IMR-90 (cell line): ENCODE measurements around the gene NOS1. TPM values are rescaled to one million over a fixed set of nuclear protein-coding genes. Genes with fewer than 3 reads are reported as not detected.

ENCODE experiments used
- ATAC-seq: fragments of 200-7000 bp; cut with Tn5 transposase; 2 replicates; pipeline ENCODE4 v1.9.1; 2020; ENCODE audit warnings: low read depth, mild to moderate bottlenecking, moderate library complexity
- BruUV-seq: library from RNA; stranded (reverse); fragments of 400-500 nt; replicated peaks from 2 replicates; lab custom pipeline; 2021; lab: Mats Ljungman, UMichigan
- CTCF ChIA-PET: fragments of 300-600 bp; formaldehyde crosslinking; extraction: SDS; loops from one replicate; lab custom pipeline; 2021; ENCODE audit warnings: antibody characterized with exemption; lab: Yijun Ruan, JAX
- POLR2A ChIA-PET: fragments of 300-600 bp; sonication (Branson Sonifier 250); formaldehyde crosslinking; loops from one replicate; lab custom pipeline; 2022; ENCODE audit warnings: antibody characterized with exemption; ENCODE audit not compliant: unreplicated experiment; lab: Charles Lee
- DNase-seq: peaks from one replicate; pipeline ENCODE4 v3.0.0; 2013
- H2AFZ ChIP-seq: replicated peaks from 2 replicates; pipeline ENCODE3; 2013; ENCODE audit warnings: low read length, mild to moderate bottlenecking; ENCODE audit not compliant: poor library complexity
- H2AK5ac ChIP-seq: 2 replicates; pipeline ENCODE4 v1.6.1; 2013; ENCODE audit warnings: low read depth, low read length, inconsistent platforms
- H2AK9ac ChIP-seq: replicated peaks from 2 replicates; pipeline ENCODE3; 2013; ENCODE audit warnings: mild to moderate bottlenecking, low read depth, low read length, moderate library complexity; ENCODE audit not compliant: poor library complexity
- H2BK120ac ChIP-seq: 2 replicates; pipeline ENCODE4 v1.6.1; 2013; ENCODE audit warnings: low read depth, low read length, inconsistent platforms
- H2BK15ac ChIP-seq: 3 replicates; pipeline ENCODE4 v1.6.1; 2013; ENCODE audit warnings: low read depth, low read length, inconsistent platforms
- H2BK20ac ChIP-seq: 2 replicates; pipeline ENCODE4 v1.6.1; 2013; ENCODE audit warnings: low read depth, mild to moderate bottlenecking, inconsistent platforms, low read length, moderate library complexity
- H2BK5ac ChIP-seq: 2 replicates; pipeline ENCODE4 v1.6.1; 2013; ENCODE audit warnings: mild to moderate bottlenecking, low read depth, low read length, inconsistent platforms; ENCODE audit not compliant: poor library complexity, severe bottlenecking
- H3K14ac ChIP-seq: replicated peaks from 2 replicates; pipeline ENCODE4 v1.6.1; 2013; ENCODE audit warnings: low read depth, low read length, inconsistent platforms
- H3K18ac ChIP-seq: 2 replicates; pipeline ENCODE4 v1.6.1; 2013; ENCODE audit warnings: low read depth, low read length, control low read depth
- H3K23ac ChIP-seq: 2 replicates; pipeline ENCODE4 v1.6.1; 2013; ENCODE audit warnings: low read depth, low read length, inconsistent platforms
- H3K27ac ChIP-seq: 2 replicates; pipeline ENCODE4 v1.5.1; 2013; ENCODE audit warnings: mild to moderate bottlenecking, control low read depth, low read length; ENCODE audit not compliant: insufficient read depth
- H3K27me3 ChIP-seq: 2 replicates; pipeline ENCODE4 v1.6.1; 2013; ENCODE audit warnings: low read length; ENCODE audit not compliant: control insufficient read depth, insufficient read depth
- H3K36me3 ChIP-seq: 2 replicates; pipeline ENCODE4 v1.6.1; 2013; ENCODE audit warnings: low read length, mixed read lengths; ENCODE audit not compliant: control insufficient read depth, insufficient read depth
- H3K4ac ChIP-seq: 2 replicates; pipeline ENCODE4 v1.6.1; 2013; ENCODE audit warnings: low read depth, low read length, inconsistent platforms
- H3K4me1 ChIP-seq: 2 replicates; pipeline ENCODE4 v1.6.1; 2013; ENCODE audit warnings: low read length, mixed read lengths; ENCODE audit not compliant: control insufficient read depth, insufficient read depth
- H3K4me2 ChIP-seq: 2 replicates; pipeline ENCODE4 v1.6.1; 2013; ENCODE audit warnings: low read depth, mild to moderate bottlenecking, control low read depth, low read length, moderate library complexity
- H3K4me3 ChIP-seq: 2 replicates; pipeline ENCODE4 v1.5.1; 2013; ENCODE audit warnings: low read depth, mild to moderate bottlenecking, control low read depth, low read length, moderate library complexity; ENCODE audit not compliant: insufficient read depth
- H3K56ac ChIP-seq: 2 replicates; pipeline ENCODE4 v1.6.1; 2013; ENCODE audit warnings: low read length, inconsistent platforms; ENCODE audit not compliant: insufficient read depth; ENCODE audit errors: extremely low read depth
- H3K79me1 ChIP-seq, 2 experiments: 2 replicates each; pipeline ENCODE4 v1.6.1; 2013; ENCODE audit warnings: low read length in 2 of 2, inconsistent platforms in 1 of 2, low read depth in 1 of 2
- H3K9ac ChIP-seq: 2 replicates; pipeline ENCODE4 v1.6.1; 2013; ENCODE audit warnings: low read depth, low read length, control low read depth
- H3K9me1 ChIP-seq: 2 replicates; pipeline ENCODE4 v1.6.1; 2013; ENCODE audit warnings: low read length, inconsistent platforms; ENCODE audit not compliant: insufficient read depth
- H3K9me3 ChIP-seq: 2 replicates; pipeline ENCODE4 v1.6.1; 2013; ENCODE audit warnings: low read length; ENCODE audit not compliant: control insufficient read depth, insufficient read depth
- H4K20me1 ChIP-seq: 2 replicates; pipeline ENCODE4 v1.6.1; 2013; ENCODE audit warnings: low read length, inconsistent platforms; ENCODE audit not compliant: insufficient read depth
- H4K5ac ChIP-seq: 2 replicates; pipeline ENCODE4 v1.6.1; 2013; ENCODE audit warnings: mild to moderate bottlenecking, low read depth, low read length, control low read depth
- H4K8ac ChIP-seq, 2 experiments: 2 replicates each; pipeline ENCODE4 v1.6.1; 2013; ENCODE audit warnings: low read depth in 2 of 2, low read length in 2 of 2, control low read depth in 1 of 2, inconsistent platforms in 1 of 2
- H4K91ac ChIP-seq: 2 replicates; pipeline ENCODE4 v1.6.1; 2013; ENCODE audit warnings: low read depth, low read length, inconsistent platforms; ENCODE audit not compliant: insufficient read depth
- BHLHE40 ChIP-seq: fragments of 150-350 bp; IDR thresholded peaks from 2 replicates; pipeline ENCODE4 v1.6.1; 2016; ENCODE audit warnings: mild to moderate bottlenecking, low read depth, low read length
- CEBPB ChIP-seq: IDR thresholded peaks from 2 replicates; pipeline ENCODE4 v1.6.1; 2012; ENCODE audit warnings: low read depth, low read length, improper control_type of control experiment
- CHD1 ChIP-seq: IDR thresholded peaks from 2 replicates; pipeline ENCODE4 v1.6.1; 2012; ENCODE audit warnings: low read depth, low read length, improper control_type of control experiment
- FOS ChIP-seq: fragments of 150-350 bp; IDR thresholded peaks from 2 replicates; pipeline ENCODE4 v1.6.1; 2016; ENCODE audit warnings: low read depth, low read length
- MAZ ChIP-seq: IDR thresholded peaks from 2 replicates; pipeline ENCODE4 v1.6.1; 2012; ENCODE audit warnings: low read depth, mild to moderate bottlenecking, low read length, improper control_type of control experiment, moderate library complexity, borderline replicate concordance
- MXI1 ChIP-seq: IDR thresholded peaks from 2 replicates; pipeline ENCODE4 v1.6.1; 2012; ENCODE audit warnings: low read depth, mild to moderate bottlenecking, low read length, moderate library complexity, borderline replicate concordance
- POLR2A ChIP-seq: IDR thresholded peaks from 2 replicates; pipeline ENCODE4 v1.6.1; 2012; ENCODE audit warnings: mild to moderate bottlenecking, low read depth, low read length
- RAD21 ChIP-seq: IDR thresholded peaks from 2 replicates; pipeline ENCODE4 v1.6.1; 2012; ENCODE audit warnings: low read length, improper control_type of control experiment
- RCOR1 ChIP-seq: IDR thresholded peaks from 2 replicates; pipeline ENCODE4 v1.6.1; 2012; ENCODE audit warnings: mild to moderate bottlenecking, low read length, improper control_type of control experiment; ENCODE audit not compliant: insufficient replicate concordance
- RFX5 ChIP-seq: IDR thresholded peaks from 2 replicates; pipeline ENCODE4 v1.8.0; 2012; ENCODE audit warnings: low read depth, mild to moderate bottlenecking, low read length, moderate library complexity
- SMC3 ChIP-seq: fragments of 150-350 bp; IDR thresholded peaks from 2 replicates; pipeline ENCODE4 v1.6.1; 2016; ENCODE audit warnings: low read depth, mild to moderate bottlenecking, antibody characterized with exemption, low read length, moderate library complexity
- WGBS, 2 experiments: methylation state at CpG; one replicate each; pipeline versions ENCODE4 v1.1.5 to v1.1.7; 2013; ENCODE audit warnings: missing lambda C conversion rate in 2 of 2; ENCODE audit not compliant: insufficient read length in 1 of 2; ENCODE audit errors: extremely low coverage in 2 of 2; 5-methylcytosine and 5-hydroxymethylcytosine counted together
- dilution Hi-C: fragments of 300-500 bp; cut with HindIII; formaldehyde crosslinking; loops from one replicate; pipeline ENCODE4 v1.14.3; 2018; ENCODE audit warnings: low sequenced_read_pairs; ENCODE audit not compliant: unreplicated experiment
- in situ Hi-C: fragments of 300-500 bp; cut with MboI; formaldehyde crosslinking; loops from 3 replicates; pipeline ENCODE4 v1.14.3; 2019; ENCODE audit warnings: low sequenced_read_pairs, inconsistent platforms, mixed read lengths
- intact Hi-C: fragments of 100-400 bp; cut with micrococcal nuclease; formaldehyde crosslinking; loops from 2 replicates; pipeline ENCODE4 v1.10.0; 2022
- polyA plus RNA-seq, 3 experiments: library from polyadenylated mRNA; depleted of rRNA; stranded (reverse); fragments of >200 nt; gene quantifications; 2 replicates each; pipeline ENCODE4 v1.2.3, GENCODE V29; 2012; ENCODE audit warnings: low replicate concordance in 1 of 3
- total RNA-seq: library from RNA; depleted of rRNA; stranded (reverse); fragments of >200 nt; gene quantifications from 2 replicates; pipeline ENCODE4 v1.2.3, GENCODE V29; 2012
- TF ChIP-seq, protein P1 (sequence below): fragments of 150-350 bp; IDR thresholded peaks from 2 replicates; pipeline ENCODE4 v1.6.1; 2017; ENCODE audit warnings: mild to moderate bottlenecking, antibody characterized with exemption, low read length, low read depth
- TF ChIP-seq, protein P2 (sequence below): fragments of 150-350 bp; IDR thresholded peaks from 2 replicates; pipeline ENCODE4 v1.6.1; 2016; ENCODE audit warnings: low read depth, mild to moderate bottlenecking, low read length, moderate library complexity, borderline replicate concordance
- TF ChIP-seq, protein P3 (sequence below): conservative IDR thresholded peaks from 2 replicates; pipeline ENCODE4 v1.5.1; 2012; ENCODE audit warnings: mild to moderate bottlenecking, low read depth, low read length, improper control_type of control experiment

The NOS1 gene
- total and polyA plus RNA-seq, 2 of the 4 experiments (the other 2 are of a cell fraction) = 0.09 TPM; not detected in 1

DNA sequence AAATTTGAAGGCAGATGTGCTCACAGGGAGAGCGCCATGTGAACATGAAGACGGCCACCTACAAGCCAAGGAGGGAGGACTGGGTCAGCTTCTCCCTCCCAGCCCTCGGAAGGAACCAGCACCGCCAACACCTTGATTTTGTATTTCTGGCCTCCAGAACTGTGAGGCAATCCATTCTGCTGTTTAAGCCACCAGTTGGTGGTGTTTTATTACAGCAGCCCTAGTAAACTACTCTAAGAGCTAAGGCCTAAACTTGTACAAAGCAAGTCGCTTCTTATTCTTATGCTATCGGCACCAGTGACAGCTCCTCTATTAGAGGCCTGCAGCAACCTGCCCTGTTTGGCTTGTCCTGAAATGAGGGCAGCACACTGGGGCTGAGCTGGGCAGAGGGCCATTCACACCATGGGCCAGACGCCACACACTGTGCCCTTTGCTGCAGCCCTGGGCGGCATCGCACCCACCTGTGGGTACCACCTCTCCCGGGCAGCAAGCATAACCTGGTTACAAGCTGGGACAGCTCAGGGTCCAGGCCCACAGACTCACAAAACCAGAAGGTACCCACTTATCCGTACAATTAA, 62.7 kb downstream of the NOS1 start:
- Histone ChIP-seq H3K79me1 (no peaks in the 10 kb centered on the region), H3K56ac (no peak overlapping the region), H3K36me3 (no peaks in the 10 kb centered on the region), H2AK5ac (no peak overlapping the region), H3K4ac (no peak overlapping the region), H2BK120ac (no peak overlapping the region), H3K14ac (no peak overlapping the region), H4K20me1 (no peaks in the 10 kb centered on the region), H3K4me2 (no peak overlapping the region), H3K9me3 (peaks cover 25% of the 10 kb centered on the region), H2BK5ac (no peak overlapping the region), H3K23ac (no peak overlapping the region), H3K27me3 (no peaks in the 10 kb centered on the region), H4K91ac (no peak overlapping the region), H2AFZ (no peak overlapping the region), H2AK9ac (no peak overlapping the region), H2BK20ac (no peak overlapping the region), H3K18ac (no peak overlapping the region), H3K27ac (no peak overlapping the region), H3K9ac (no peak overlapping the region), H3K4me3 (no peak overlapping the region), H4K5ac (no peak overlapping the region), H2BK15ac (no peak overlapping the region), H3K9me1 (no peaks in the 10 kb centered on the region), H4K8ac (no peak overlapping the region), H3K4me1 (no peaks in the 10 kb centered on the region)
- dilution Hi-C loops (no loop called here), intact Hi-C loops (no loop called here), in situ Hi-C loops (no loop called here)
- WGBS, 2 experiments = 81% methylated on average over 4 of the region's 11 CpGs; no CpG with 5 or more reads in 1 of the 2 experiments
- no peak for ATAC-seq
- TF ChIP-seq FOS (no peak), SMC3 (no peak), POLR2A (no peak), RFX5 (no peak), RAD21 (no peak), MXI1 (no peak), CEBPB (no peak), CHD1 (no peak), RCOR1 (no peak), BHLHE40 (no peak), MAZ (no peak)
- TF ChIP-seq, protein P1, sequence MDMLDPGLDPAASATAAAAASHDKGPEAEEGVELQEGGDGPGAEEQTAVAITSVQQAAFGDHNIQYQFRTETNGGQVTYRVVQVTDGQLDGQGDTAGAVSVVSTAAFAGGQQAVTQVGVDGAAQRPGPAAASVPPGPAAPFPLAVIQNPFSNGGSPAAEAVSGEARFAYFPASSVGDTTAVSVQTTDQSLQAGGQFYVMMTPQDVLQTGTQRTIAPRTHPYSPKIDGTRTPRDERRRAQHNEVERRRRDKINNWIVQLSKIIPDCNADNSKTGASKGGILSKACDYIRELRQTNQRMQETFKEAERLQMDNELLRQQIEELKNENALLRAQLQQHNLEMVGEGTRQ = no peak
- TF ChIP-seq, protein P2, sequence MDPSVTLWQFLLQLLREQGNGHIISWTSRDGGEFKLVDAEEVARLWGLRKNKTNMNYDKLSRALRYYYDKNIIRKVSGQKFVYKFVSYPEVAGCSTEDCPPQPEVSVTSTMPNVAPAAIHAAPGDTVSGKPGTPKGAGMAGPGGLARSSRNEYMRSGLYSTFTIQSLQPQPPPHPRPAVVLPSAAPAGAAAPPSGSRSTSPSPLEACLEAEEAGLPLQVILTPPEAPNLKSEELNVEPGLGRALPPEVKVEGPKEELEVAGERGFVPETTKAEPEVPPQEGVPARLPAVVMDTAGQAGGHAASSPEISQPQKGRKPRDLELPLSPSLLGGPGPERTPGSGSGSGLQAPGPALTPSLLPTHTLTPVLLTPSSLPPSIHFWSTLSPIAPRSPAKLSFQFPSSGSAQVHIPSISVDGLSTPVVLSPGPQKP = no peak
- TF ChIP-seq, protein P3, sequence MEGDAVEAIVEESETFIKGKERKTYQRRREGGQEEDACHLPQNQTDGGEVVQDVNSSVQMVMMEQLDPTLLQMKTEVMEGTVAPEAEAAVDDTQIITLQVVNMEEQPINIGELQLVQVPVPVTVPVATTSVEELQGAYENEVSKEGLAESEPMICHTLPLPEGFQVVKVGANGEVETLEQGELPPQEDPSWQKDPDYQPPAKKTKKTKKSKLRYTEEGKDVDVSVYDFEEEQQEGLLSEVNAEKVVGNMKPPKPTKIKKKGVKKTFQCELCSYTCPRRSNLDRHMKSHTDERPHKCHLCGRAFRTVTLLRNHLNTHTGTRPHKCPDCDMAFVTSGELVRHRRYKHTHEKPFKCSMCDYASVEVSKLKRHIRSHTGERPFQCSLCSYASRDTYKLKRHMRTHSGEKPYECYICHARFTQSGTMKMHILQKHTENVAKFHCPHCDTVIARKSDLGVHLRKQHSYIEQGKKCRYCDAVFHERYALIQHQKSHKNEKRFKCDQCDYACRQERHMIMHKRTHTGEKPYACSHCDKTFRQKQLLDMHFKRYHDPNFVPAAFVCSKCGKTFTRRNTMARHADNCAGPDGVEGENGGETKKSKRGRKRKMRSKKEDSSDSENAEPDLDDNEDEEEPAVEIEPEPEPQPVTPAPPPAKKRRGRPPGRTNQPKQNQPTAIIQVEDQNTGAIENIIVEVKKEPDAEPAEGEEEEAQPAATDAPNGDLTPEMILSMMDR = no peak
- ChIA-PET POLR2A (no interaction called here), CTCF (interaction anchor here (0.6 kb wide), 1 partner anchor 13 kb away, joined by 3 read pairs; no protein-coding TSS in a partner anchor)
- DNase-seq = no peak
- no TSS peak for BruUV-seq
